Measurements from ENCODE around the gene SBF2.

DNA sequence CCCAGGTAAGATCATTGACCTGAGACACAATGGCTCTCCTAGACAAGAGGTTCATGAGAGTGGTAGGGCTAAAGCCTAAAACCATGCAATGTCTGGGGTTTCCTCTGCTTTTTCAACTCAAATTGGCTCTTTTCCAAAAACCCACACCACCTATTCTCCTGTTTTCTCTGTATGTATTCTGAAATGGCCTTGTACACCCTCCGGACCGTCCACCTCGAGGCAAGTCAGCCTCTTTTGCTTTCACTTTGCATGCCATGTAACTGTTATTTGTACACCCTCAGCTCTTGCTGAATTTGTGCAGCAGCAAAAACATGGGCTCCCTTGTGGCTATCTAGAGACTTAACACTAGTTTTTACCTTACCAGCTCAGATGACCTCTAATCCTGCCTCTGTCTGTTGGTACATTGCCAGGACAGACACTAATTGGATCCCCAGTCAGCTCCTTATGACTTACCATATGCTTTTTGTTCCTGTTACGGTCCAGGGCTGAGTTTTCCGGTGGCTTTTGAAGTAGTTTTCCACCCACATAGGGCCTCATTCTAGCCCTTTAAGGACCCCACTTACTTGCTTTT is 288.0 kb downstream of the SBF2 start:
- TF ChIP-seq, protein P1, sequence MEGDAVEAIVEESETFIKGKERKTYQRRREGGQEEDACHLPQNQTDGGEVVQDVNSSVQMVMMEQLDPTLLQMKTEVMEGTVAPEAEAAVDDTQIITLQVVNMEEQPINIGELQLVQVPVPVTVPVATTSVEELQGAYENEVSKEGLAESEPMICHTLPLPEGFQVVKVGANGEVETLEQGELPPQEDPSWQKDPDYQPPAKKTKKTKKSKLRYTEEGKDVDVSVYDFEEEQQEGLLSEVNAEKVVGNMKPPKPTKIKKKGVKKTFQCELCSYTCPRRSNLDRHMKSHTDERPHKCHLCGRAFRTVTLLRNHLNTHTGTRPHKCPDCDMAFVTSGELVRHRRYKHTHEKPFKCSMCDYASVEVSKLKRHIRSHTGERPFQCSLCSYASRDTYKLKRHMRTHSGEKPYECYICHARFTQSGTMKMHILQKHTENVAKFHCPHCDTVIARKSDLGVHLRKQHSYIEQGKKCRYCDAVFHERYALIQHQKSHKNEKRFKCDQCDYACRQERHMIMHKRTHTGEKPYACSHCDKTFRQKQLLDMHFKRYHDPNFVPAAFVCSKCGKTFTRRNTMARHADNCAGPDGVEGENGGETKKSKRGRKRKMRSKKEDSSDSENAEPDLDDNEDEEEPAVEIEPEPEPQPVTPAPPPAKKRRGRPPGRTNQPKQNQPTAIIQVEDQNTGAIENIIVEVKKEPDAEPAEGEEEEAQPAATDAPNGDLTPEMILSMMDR (IDR thresholded peaks at IDR 0.05; ENCODE audit: low read depth, low read length) = no peak
- TF ChIP-seq EZH2phosphoT487 (IDR thresholded peaks at IDR 0.05; ENCODE audit: low read depth) = no peak
